Cerebellar nuclear complex (tissue), 1 donor: ENCODE data around the gene POLL.
"Not testable (repeated sequence)": the region's sequence is repeated elsewhere in the genome, so short reads cannot be mapped to it uniquely, and the experiment has no call there.

ENCODE experiments used
- DNase-seq, 2 experiments: peaks; one replicate each; lab custom pipeline; 2025; lab: John Stamatoyannopoulos, UW

POLL gene

DNA sequence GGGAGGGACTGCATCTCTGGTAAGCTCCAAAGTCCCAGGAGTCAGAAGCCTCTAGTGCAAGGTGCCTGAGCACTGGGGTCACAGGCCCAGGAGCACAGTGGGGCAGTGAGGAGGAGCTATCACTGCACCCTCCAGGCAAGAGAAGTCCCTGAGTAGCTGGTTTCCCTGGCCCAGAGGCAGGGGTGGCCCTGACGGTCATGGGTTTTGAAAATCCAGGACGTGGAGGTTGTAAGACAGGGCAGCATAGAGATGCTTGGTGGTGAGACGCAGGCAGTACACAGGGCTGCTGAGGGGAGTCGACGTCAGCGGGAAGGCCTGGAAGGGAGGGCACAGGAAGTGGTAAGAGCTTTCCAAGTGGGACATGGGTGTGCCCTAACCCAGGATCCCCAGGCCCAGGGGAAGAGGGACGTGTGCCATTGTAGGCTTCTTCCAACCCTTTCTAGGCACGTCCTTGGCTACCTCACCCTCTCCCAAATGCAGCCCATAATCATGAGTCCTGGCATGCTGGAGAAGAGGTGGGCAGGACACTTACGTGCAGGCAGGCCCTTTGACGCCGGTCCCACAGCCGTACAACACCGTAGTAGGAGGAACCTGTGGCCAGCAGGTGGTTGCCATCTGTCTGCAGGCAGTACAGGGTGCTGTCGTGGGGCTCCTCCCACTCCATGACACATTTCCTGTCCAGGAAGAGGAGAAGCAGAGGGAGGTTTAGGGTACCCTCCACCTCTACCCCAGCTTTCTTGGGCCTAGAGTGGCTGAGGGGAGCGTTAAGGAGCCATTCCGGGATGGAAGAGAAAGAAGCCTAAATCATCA, 23.2 kb upstream of the POLL start:
- no peak for DNase-seq

DNA sequence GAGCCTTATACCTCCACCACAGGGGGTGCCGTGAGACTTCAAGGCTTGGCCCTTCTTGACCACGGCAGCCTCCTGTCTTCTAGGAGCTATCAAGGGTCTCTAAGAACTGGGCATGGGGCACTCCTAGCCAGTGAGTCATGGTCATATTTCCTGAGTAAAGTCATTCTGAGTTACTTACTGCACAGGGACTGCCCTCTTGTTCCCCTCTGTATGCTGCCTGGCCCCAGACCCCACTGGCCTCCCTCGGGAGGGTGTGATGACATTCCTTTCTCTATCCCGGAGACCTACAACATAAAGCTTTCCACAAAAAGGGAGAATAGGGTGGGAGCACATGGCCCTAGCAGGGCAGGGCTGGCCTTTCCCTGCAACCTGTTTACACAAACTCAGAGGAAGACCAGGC, 21.4 kb upstream of the POLL start:
- no peak for DNase-seq

DNA sequence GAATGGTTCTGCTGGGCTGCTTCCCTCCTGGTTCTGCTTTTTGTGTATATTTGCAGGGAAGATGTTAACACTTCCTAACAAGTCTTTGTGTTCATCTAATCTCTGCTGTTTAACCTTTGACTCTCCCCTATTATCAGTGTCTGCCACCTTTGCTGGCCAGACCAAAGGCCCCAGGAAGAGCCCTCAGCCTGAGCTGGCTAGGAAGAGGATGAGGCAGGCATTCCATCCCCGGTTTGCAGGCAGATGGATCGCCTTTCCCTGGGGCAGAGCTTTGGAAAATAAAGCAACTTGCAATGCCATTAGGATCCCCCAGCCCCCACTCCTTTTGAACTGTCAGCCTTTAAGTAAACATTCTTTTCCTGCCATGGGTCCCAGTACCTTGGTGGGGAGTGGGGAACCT, 19.1 kb upstream of the POLL start:
- DNase-seq: no peak

DNA sequence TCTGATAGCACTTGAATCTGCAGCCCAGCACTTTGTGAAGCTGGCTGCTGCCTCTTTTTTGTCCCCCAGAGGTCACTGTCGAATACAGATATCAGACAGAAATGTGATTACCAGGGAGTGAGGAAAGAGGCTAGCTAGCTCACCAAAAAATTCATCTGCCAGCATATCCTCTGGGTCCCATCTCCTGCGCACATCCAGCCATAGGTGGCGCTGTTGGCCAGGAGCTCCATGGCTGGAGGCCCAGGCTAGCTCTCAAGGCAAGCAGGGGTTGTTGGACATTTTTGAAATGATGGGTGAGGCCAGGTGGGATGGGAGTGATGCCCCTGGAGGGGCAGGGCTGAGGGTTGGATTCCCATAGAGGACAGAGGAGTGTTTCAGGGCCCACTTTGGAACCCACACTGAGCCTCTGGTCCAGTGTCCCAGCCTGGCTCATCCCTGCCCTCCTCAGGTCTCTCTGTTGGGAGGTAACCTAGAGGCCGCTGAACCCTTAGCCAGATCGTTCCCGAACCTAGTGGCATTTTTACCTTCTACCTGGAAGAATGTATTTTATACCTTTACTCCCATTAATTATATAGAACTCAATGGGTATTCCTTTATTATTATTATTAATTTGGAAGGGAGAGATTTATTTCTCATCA, 14.8 kb upstream of the POLL start:
- peak; percentile 31 to 52 for DNase-seq

DNA sequence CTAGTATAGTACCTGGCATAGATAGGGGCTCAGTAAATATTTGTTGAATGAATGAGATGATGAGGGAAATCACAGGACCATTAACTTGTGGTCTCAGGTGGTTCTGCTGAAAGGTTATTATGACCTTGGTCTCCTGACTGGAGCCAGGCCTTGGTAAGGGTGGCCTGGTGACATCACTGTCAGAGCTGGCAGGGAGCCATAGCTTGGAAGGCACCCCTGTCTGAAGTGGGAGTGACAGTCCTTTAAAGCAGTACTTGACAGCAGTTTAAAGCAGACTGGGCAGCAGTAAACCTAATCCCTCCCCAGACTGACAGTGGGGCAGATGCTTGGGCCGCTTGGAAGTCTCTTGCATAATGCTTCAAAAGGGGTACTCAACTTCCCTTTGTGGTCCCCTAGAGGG, 13.5 kb upstream of the POLL start:
- DNase-seq: no peak

DNA sequence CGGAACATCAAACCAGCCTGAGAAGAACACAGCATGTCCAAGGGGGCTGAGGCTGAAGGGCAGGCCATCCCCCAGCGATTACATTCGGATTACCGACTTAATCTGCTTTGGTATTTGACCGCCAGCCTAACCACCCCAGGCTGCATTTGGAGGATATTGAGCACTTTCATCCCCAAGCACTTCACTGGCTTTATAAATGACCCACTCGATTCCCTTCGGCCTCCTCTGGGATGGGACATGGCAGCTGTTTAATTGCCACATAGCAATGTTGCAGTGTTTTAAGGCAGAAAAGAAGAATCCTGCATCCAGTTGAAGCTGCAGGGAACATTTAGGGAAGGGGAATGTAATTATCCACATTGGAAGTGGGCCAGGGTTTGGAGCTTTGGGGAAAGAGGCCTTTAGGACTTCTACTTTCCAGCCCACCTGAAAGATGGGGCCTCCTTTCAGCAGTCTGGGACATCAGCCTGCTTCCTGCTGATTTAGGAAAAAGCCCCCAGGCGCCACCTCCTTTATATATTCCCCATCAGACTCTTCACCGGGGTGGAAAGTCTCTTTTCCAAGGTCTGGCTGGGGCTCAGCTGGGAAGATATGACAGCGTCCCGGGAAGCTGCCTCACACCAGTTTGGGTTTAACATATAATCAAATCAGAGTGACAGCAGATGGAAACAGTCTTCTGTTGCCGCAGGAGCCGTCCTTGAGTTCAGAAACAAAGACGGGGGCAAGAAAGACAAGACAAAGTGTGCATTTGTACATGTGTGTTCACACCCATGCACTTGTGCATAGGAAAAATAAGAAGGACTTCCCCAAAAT, 9.2 kb upstream of the POLL start:
- no peak for DNase-seq

DNA sequence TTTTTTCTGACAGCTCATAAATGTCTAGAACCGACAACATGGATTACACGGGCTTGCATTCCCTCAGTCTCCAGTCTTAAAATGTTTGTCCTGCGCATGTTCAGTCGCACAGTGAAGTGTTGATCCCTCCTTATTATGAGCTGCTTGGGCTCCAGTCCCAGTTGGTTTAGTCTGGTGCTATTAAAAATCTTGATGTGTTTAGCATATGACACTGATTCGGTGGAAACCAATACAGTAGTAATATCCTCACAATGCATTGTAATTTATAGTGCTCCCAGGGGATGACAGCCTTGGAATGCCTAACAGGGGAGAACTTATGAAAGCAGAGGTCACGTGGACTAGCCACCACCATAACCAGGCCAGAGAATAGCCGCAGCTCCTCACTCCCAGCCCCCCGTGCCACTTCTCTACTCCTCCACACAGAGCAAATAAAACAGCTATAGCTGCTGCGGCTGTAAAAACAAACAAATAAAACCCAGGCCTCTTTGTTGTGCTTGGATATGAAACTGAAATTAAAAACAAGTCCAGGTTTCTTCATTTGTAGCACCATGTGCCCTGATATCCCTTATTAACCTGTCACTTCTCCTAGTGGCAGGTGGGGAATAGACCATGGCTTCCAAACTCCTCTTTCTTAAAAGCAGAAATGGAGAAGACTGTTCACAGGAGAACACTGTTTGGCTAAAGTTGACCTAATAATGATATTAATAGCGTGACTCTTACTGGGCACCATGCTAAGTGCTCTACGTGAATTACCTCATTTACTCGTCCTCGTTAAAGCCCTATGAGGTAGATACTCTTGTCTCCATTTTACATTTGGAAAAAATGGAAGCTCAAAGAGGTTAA, 7.8 kb upstream of the POLL start:
- DNase-seq: no peak

DNA sequence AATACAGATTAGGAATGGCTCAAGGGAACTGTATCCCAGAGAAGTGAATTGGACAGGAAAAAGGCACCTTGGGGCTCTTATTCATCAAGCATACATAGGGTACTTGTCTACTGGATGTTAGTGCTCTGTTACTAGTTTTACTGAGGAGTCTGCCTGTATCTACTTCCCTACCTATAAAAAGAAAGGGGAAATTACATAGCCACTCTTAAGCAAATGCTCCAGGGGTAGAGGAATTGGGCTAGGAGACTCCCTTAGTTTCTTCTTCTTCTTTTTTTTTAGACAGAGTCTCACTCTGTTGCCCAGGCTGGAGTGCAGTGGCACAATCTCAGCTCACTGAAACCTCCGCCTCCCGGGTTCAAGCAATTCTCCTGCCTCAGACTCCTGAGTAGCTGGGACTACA, 5.3 kb upstream of the POLL start:
- not testable (repeated sequence) for DNase-seq

DNA sequence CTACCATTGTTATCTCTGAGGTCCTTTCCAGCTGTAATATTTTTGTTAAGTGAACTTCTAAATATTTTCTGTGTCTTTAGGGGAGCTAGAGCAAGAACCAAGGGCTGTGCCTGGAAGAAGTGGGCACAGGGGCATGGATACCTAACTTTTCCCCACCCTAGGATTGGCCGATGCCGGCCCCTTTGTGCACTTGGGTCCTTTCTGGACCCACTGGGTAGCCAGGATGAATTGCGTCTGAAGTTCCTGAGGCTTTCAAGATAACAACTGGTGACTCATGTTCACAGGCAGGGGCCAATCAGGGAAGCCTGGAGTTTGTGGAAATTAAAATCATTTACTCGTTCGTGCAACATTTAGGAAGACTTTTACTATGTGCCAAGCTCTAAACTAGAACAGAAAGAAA, 822 bp upstream of the POLL start:
- DNase-seq: no peak

DNA sequence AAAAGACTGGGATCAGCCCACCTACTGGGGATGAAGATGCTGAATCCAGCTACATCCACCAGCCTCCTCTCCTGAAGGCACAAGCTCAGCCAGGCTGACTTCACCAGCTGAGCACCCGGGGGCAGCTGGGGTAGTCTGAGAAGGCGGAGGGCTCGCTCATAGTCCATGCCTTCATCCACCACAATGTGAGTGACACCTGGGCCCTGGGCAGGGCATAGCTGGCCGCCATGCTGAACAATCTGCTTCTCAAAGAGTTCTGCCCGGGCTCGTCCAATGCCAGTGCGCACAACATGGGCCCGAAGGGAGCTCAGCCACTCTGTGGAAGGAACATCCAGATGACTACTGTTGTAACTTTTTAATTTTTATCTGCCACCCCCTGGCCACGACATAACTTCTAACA, 2.2 kb downstream of the POLL start:
- DNase-seq: no peak

DNA sequence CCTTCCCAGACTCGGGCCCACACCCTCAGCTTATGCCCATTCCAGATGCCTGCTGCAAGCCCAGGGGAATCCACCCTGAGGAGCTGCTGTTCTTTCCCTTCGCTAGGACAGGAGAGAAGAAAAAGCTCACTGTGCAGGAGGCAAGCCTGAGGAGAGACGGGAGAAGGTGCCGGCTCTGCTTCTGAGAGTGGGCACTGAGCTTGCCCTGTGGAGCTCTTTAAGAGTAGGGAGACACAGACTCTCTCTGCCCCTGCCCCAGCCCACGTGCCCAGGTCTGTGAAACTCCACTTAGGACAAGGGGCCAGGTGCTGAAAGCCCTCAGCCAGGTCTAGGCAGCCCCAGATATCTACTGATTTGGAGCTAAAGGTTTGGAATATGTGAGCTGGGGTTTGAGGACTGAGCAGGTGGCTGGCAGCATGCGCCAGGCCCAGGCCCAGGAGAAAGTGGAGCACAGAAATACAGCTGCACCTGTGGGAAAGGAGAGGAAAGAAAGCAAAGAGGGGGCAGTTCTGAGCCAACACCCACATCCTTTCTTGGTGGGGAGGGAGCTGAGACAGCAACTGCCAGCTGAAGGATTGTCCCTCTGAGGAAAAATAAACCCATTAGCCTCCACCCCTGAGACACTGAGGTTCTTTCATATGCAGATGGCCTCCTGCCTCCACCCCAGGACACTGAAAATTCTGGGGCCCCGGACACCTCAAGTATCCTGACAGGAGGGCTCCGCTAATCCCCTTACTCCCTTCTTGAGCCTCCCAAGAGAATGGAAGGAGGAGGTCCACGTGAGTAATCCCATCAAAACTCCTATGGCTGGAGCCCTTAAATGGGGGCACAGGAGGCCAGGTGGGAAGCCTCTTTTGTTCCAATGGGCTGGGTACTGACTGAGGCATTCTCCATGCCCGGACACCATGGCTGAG, 7.3 kb downstream of the POLL start:
- no peak for DNase-seq

DNA sequence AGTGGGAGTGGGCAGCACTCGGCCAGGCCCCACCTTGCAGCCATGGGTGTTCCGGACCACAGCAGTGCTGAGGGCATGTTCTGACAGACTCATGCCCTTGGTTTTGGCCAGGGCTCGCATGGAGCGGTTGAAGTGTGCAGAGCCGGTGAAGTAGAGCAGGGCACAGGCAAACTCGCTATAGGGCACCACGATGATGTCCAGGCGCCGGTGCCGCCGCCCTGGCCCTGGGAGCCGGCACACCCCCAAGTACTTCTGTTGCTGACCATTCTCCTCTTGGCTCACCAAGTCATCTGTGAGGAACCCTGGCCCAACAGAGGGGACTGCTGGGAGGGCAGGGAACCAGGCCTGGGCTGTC, 8.6 kb downstream of the POLL start:
- no peak for DNase-seq

DNA sequence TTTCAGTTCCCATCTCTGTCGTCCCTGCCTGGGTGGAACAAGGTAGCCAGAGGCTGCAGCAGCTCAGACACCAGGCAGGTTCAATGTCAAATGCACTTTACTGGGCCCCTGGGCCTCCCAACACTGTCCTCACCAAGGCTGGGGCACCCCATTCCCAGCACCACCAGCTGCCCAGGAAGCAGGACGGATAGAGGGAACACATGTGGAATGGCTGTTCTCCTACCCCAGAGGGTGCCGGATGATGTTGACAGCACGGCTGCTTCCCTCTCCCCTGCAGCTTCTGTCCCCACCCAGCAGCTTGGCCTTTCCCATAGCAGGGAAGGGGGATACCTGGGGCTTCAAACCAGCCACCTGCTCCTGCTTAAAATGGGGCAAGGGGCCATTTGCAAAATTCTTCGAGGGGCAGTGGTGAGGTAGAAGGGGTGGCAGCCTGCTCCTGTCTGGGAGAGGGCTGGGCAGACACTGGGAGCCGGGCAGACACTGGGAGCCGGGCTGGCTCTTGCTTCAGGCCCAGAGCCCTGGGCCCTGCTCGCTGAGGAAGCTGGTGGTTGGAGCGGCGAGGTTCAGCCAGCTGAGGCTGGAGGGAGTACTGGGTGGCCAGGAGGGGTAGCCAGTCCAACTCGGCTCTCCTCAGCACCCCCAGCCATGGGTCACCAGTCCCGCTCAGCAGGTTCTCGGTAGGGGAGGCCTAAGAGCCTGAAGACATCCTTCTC, 9.1 kb downstream of the POLL start:
- DNase-seq: no peak

DNA sequence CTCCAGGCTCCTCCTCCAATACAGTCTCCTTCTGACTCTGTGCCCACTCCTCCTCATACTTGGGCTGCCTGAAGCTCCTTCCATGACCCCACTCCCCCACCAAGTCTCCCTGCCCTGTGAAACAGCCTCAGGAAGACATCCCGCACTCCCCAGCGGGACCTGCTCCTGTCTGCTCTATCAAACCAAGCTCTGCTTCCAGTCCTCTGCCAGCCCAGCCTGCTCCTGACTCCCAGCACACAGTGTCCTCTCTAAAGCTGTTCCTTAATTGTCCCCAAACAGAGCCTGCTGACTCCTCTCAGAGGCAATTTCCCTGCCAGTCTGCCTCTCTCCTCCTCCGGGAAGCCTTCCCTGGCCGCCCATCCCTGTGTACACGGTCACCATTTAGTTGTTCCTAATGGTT, 9.9 kb downstream of the POLL start:
- no peak for DNase-seq

DNA sequence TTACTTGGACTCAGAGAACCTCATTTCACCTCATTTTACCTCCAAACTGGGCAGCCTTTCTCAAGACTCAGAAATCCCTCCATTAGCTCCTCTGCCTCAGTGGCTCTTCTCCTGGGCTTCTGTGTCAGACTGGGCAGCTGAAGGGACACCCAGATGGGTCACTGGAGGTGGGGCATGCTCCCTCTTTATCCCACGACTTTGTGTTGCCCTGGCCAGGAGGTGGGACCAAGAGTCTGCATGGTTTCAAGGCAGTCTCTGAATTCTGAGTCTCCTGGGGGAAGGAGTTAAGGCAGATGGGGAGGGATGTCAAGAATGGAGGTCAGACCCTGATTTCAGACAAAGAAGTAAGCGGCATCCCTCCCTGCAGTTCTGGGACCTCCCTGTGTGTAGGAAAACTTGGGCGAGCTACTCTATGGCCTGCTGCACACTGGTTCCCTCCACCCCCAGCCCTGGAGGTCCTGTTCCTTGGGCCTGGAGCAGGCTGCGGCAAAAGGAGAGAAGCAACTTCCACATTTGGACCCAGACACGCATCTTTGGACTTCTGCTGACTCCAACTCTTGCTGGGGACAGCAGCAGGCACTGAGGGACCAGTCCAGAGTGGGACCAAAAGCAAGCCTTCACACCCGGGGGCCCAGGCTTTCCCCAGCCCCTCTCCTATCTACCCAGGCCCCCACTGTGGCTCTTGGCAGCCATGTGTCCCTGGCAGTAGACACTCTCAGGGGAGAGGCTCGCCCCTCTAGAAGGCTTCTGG, 10.8 kb downstream of the POLL start:
- no peak for DNase-seq

DNA sequence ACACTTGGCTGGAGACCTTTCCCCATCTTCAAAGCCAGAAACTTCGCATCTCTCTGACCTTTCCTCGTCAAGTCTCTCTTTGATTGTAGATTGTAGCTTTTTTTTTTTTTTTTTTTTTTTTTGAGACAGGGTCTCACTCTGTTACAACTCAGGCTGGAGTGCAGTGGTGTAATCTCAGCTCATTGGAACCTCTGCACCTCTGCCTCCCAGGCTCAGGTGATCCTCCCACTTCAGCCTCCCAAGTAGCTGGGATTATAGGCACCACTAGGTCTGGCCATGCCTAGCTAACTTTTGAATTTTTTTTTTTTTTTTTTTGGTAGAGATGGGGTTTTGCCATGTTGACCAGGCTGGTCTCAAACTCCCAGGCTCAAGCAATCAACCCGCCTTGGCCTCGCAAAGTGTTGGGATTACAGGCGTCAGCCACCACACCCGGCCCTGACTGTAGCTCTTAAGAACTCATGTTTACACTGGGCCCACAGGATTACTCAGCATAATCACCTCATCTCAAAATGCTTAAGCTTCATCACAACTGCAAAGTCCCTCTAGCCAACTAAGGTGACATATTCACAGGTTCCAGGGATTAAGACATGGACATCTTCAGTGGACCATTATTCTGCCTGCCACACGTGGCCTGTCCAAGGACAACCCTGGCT, 11.7 kb downstream of the POLL start:
- no peak for DNase-seq

DNA sequence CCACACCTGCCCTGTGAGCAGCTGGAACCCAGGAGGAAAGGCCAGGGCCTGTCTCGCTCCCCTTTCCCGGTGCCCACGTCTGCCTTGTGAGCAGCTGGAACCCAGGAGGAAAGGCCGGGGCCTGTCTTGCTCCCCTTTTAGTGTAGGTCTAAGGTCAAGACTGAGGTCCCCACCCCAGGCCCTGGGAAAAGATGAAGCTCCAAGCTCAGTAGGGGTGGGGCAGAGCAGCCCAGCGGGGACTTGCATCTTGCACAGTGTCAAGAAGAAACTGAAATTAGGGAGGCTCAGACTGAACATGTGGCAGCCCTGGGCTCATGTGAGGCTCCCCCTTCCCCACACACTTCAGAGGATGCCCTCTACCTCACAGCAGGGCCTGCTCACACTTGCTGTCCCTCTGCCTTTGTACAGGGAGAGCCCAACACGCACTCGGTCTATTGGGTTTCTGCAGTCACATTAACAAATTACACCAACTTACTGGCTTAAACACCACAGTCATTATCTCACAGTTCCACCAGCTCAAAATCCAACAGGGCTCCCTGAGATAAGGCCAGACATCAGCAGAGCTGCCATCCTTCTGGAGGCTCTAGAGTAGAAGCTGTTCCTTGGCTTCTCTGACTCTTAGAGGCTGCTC, 12.4 kb downstream of the POLL start:
- no peak for DNase-seq

DNA sequence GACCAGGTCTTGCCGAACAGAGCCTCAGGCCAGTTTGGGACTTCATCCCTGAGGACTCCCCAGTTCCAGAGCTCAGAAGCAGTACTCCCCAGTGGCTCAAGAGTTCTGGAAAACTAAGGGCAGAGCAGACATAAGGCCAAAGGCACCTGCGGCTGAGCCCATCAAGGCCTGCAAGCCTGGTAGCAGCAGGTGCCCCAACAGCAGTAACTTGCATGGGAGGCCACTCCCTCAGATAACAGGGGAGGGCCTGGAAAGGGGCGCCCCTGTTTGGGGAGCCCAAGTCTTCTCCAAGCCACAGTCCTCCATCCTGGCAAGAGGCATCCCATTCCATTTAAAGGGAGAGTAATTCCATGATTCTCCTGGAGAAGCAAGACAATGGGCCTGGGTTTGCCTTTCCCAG, 13.0 kb downstream of the POLL start:
- no peak for DNase-seq
